A673 (cell line): ENCODE data around the gene SEMA6C.

ENCODE experiments used
- CTCF ChIP-seq: fragments of 300-800, 200-600 bp; sonication (generic); conservative IDR thresholded peaks from 2 replicates; pipeline ENCODE4 v1.5.1; 2017; ENCODE audit warnings: low read depth, mild to moderate bottlenecking, antibody characterized with exemption, low read length, moderate library complexity, mixed read lengths
- EZH2 ChIP-seq: fragments of 200-600 bp; sonication (generic); IDR thresholded peaks from 2 replicates; pipeline ENCODE4 v1.6.1; 2017; ENCODE audit warnings: borderline replicate concordance, low read depth, mild to moderate bottlenecking, mixed read lengths, antibody characterized with exemption, low read length; ENCODE audit not compliant: poor library complexity, severe bottlenecking

GRCh38 chr1:151143986-151144385, 2.4 kb downstream of the SEMA6C start:
- TF ChIP-seq CTCF (no peak), EZH2 (no peak)
